ENCODE measurements around the gene TCEA3.

DNA sequence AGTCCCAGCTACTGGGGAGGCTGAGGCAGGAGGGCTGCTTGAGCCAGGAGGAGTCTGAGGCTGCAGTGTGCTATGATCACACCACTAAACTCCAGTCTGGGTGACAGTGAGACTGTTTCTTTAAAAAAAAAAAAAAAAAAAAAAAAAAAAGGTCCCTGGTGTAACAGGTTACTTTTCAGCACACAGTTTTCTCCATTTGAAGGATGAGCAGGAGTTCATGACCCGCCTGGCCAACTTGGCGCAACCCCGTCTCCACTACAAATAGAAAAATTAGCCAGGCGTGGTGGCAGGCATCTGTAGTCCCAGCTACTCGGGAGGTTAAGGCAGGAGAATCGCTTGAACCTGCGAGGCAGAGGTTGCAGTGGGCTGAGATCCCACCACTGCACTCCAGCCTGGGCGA lies 92.8 kb downstream of the TCEA3 start:
- TF ChIP-seq CREB1 (CRISPR knock-in tag; IDR thresholded peaks at IDR 0.05) (no peak), TEAD1 (CRISPR knock-in tag; IDR thresholded peaks at IDR 0.05) (no peak), JUN (CRISPR knock-in tag; IDR thresholded peaks at IDR 0.05) (no peak), NFE2L1 (CRISPR knock-in tag; IDR thresholded peaks at IDR 0.05) (no peak), HMGA2 (CRISPR knock-in tag; IDR thresholded peaks at IDR 0.05) (no peak), AFF4 (CRISPR knock-in tag; IDR thresholded peaks at IDR 0.05; ENCODE audit: borderline replicate concordance) (no peak), ATF6 (CRISPR knock-in tag; IDR thresholded peaks at IDR 0.05) (no peak), TEAD4 (CRISPR knock-in tag; IDR thresholded peaks at IDR 0.05) (no peak), ESRRA (CRISPR knock-in tag; IDR thresholded peaks at IDR 0.05; ENCODE audit: borderline replicate concordance) (no peak)
- TF ChIP-seq, protein P1, sequence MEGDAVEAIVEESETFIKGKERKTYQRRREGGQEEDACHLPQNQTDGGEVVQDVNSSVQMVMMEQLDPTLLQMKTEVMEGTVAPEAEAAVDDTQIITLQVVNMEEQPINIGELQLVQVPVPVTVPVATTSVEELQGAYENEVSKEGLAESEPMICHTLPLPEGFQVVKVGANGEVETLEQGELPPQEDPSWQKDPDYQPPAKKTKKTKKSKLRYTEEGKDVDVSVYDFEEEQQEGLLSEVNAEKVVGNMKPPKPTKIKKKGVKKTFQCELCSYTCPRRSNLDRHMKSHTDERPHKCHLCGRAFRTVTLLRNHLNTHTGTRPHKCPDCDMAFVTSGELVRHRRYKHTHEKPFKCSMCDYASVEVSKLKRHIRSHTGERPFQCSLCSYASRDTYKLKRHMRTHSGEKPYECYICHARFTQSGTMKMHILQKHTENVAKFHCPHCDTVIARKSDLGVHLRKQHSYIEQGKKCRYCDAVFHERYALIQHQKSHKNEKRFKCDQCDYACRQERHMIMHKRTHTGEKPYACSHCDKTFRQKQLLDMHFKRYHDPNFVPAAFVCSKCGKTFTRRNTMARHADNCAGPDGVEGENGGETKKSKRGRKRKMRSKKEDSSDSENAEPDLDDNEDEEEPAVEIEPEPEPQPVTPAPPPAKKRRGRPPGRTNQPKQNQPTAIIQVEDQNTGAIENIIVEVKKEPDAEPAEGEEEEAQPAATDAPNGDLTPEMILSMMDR (IDR thresholded peaks at IDR 0.05), result no peak
- TF ChIP-seq, protein P2, sequence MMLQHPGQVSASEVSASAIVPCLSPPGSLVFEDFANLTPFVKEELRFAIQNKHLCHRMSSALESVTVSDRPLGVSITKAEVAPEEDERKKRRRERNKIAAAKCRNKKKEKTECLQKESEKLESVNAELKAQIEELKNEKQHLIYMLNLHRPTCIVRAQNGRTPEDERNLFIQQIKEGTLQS (CRISPR knock-in tag; conservative IDR thresholded peaks at IDR 0.05), result no peak
- TF ChIP-seq, protein P3, sequence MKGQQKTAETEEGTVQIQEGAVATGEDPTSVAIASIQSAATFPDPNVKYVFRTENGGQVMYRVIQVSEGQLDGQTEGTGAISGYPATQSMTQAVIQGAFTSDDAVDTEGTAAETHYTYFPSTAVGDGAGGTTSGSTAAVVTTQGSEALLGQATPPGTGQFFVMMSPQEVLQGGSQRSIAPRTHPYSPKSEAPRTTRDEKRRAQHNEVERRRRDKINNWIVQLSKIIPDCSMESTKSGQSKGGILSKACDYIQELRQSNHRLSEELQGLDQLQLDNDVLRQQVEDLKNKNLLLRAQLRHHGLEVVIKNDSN (CRISPR knock-in tag; IDR thresholded peaks at IDR 0.05), result no peak
- TF ChIP-seq, protein P4, sequence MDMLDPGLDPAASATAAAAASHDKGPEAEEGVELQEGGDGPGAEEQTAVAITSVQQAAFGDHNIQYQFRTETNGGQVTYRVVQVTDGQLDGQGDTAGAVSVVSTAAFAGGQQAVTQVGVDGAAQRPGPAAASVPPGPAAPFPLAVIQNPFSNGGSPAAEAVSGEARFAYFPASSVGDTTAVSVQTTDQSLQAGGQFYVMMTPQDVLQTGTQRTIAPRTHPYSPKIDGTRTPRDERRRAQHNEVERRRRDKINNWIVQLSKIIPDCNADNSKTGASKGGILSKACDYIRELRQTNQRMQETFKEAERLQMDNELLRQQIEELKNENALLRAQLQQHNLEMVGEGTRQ (CRISPR knock-in tag; IDR thresholded peaks at IDR 0.05), result no peak
- TF ChIP-seq, protein P5, sequence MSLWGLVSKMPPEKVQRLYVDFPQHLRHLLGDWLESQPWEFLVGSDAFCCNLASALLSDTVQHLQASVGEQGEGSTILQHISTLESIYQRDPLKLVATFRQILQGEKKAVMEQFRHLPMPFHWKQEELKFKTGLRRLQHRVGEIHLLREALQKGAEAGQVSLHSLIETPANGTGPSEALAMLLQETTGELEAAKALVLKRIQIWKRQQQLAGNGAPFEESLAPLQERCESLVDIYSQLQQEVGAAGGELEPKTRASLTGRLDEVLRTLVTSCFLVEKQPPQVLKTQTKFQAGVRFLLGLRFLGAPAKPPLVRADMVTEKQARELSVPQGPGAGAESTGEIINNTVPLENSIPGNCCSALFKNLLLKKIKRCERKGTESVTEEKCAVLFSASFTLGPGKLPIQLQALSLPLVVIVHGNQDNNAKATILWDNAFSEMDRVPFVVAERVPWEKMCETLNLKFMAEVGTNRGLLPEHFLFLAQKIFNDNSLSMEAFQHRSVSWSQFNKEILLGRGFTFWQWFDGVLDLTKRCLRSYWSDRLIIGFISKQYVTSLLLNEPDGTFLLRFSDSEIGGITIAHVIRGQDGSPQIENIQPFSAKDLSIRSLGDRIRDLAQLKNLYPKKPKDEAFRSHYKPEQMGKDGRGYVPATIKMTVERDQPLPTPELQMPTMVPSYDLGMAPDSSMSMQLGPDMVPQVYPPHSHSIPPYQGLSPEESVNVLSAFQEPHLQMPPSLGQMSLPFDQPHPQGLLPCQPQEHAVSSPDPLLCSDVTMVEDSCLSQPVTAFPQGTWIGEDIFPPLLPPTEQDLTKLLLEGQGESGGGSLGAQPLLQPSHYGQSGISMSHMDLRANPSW (CRISPR knock-in tag; conservative IDR thresholded peaks at IDR 0.05; ENCODE audit: low read depth), result no peak
